HepG2 (cell line): ENCODE data around the gene RAB22A. TPM values are rescaled to one million over a fixed set of nuclear protein-coding genes. Genes with fewer than 3 reads are reported as not detected.
A peak's percentile ranks its signal among the peaks of the same experiment; 100 is the strongest.

Experiments used
- ATAC-seq: fragments of 200-7000 bp; cut with Tn5 transposase; 3 replicates; pipeline ENCODE4 v1.9.1; 2020; ENCODE audit warnings: mild to moderate bottlenecking, moderate library complexity
- BruUV-seq: library from RNA; stranded (reverse); fragments of 400-500 nt; replicated peaks from 2 replicates; lab custom pipeline; 2021; lab: Mats Ljungman, UMichigan
- CTCF ChIA-PET: fragments of 300-600 bp; formaldehyde crosslinking; extraction: SDS; loops from one replicate; lab custom pipeline; 2021; ENCODE audit warnings: low total read pairs, inconsistent platforms, low intra/inter-chr PET ratio; lab: Yijun Ruan, JAX
- POLR2A ChIA-PET: fragments of 350-600 bp; sonication (Branson Sonifier 250); formaldehyde crosslinking; loops from one replicate; lab custom pipeline; 2020; ENCODE audit warnings: antibody characterized with exemption, inconsistent platforms; lab: Yijun Ruan, JAX
- DNase-seq: peaks from one replicate; pipeline ENCODE4 v3.0.0-alpha.2; 2015; ENCODE audit warnings: low spot score
- FAIRE-seq: peaks from 3 replicates; lab custom pipeline; 2011; peaks lifted over from hg19 to GRCh38; lab: Jason Lieb, UNC
- H2AFZ ChIP-seq: one replicate; pipeline ENCODE4 v1.6.1; 2011; ENCODE audit warnings: low read length, inconsistent platforms
- H3K27ac ChIP-seq: fragments of 300-600 bp; 3 replicates; pipeline ENCODE4 v1.8.0; 2011; ENCODE audit warnings: mixed run types, mild to moderate bottlenecking, mixed read lengths, low read length, inconsistent platforms; ENCODE audit not compliant: insufficient read depth; ENCODE audit errors: extremely low read length
- H3K27me3 ChIP-seq, 2 experiments: fragments of 200-600 bp in 1 of 2; 2 replicates in 1 of 2; 3 replicates in 1 of 2; pipeline versions ENCODE4 v1.6.0 to v1.8.0; 2011; ENCODE audit warnings: low read length in 2 of 2, mild to moderate bottlenecking in 2 of 2, moderate library complexity in 2 of 2, inconsistent platforms in 1 of 2; ENCODE audit not compliant: insufficient read depth in 2 of 2, control insufficient read depth in 1 of 2
- H3K36me3 ChIP-seq, 2 experiments: fragments of 200-600 bp in 1 of 2; replicated peaks in 1 of 2; 2 replicates in 1 of 2; 3 replicates in 1 of 2; pipeline versions ENCODE4 v1.5.1 to v1.8.0; 2011; ENCODE audit warnings: low read length in 2 of 2, inconsistent platforms in 1 of 2; ENCODE audit not compliant: insufficient read depth in 2 of 2, control insufficient read depth in 1 of 2
- H3K4me1 ChIP-seq: 2 replicates; pipeline ENCODE4 v1.5.1; 2012; ENCODE audit warnings: low read length, inconsistent platforms; ENCODE audit not compliant: insufficient read depth
- H3K4me2 ChIP-seq: 2 replicates; pipeline ENCODE4 v1.6.0; 2011; ENCODE audit warnings: low read depth, low read length, inconsistent platforms
- H3K4me3 ChIP-seq, 3 experiments: fragments of 200-600 bp in 1 of 3; sonication (generic), shearing (Covaris generic) in 1 of 3; replicated peaks in 1 of 3; 2 replicates each; pipeline ENCODE4 v1.5.1; 2011 to 2016; ENCODE audit warnings: low read length in 3 of 3, inconsistent platforms in 2 of 3, low read depth in 2 of 3, mild to moderate bottlenecking in 2 of 3, control low read depth in 1 of 3, mixed read lengths in 1 of 3; ENCODE audit not compliant: insufficient read depth in 1 of 3
- H3K79me2 ChIP-seq: one replicate; pipeline ENCODE4 v1.6.1; 2011; ENCODE audit warnings: low read length, inconsistent platforms; ENCODE audit not compliant: insufficient read depth
- H3K9ac ChIP-seq: 2 replicates; pipeline ENCODE4 v1.6.0; 2011; ENCODE audit warnings: mild to moderate bottlenecking, low read depth, low read length, inconsistent platforms; ENCODE audit not compliant: insufficient read depth
- H3K9me3 ChIP-seq: 2 replicates; pipeline ENCODE4 v1.5.1; 2012; ENCODE audit warnings: mild to moderate bottlenecking, low read length
- H4K20me1 ChIP-seq: 2 replicates; pipeline ENCODE4 v1.6.0; 2011; ENCODE audit warnings: inconsistent platforms, mild to moderate bottlenecking, low read length, moderate library complexity; ENCODE audit not compliant: insufficient read depth
- CBFB ChIP-seq: sonication (generic); formaldehyde crosslinking; IDR thresholded peaks from 2 replicates; pipeline ENCODE4 v1.4.0; 2020; ENCODE audit warnings: missing genetic modification reagents
- CREM ChIP-seq, 2 experiments: sonication (generic) in 1 of 2; formaldehyde crosslinking in 1 of 2; IDR thresholded peaks; 2 replicates each; pipeline versions ENCODE4 v1.4.0 to v1.6.1; 2016 to 2020; ENCODE audit warnings: antibody characterized with exemption in 1 of 2, mild to moderate bottlenecking in 1 of 2, missing genetic modification reagents in 1 of 2
- DNMT3B ChIP-seq: conservative IDR thresholded peaks from 2 replicates; pipeline ENCODE4 v1.6.1; 2016; ENCODE audit warnings: missing biosample characterization, control low read depth
- FOSL1 ChIP-seq: sonication (generic); formaldehyde crosslinking; IDR thresholded peaks from 2 replicates; pipeline ENCODE4 v1.9.0; 2021; ENCODE audit warnings: missing genetic modification reagents, borderline replicate concordance
- KMT2A ChIP-seq: sonication (generic); formaldehyde crosslinking; IDR thresholded peaks from 2 replicates; pipeline ENCODE4 v1.4.0; 2020; ENCODE audit warnings: missing genetic modification reagents
- MAFF ChIP-seq: IDR thresholded peaks from 2 replicates; pipeline ENCODE4 v1.6.1; 2011; ENCODE audit warnings: low read depth, low read length, improper control_type of control experiment
- MLLT10 ChIP-seq: sonication (generic); formaldehyde crosslinking; IDR thresholded peaks from 2 replicates; pipeline ENCODE4 v1.4.0; 2020; ENCODE audit warnings: missing genetic modification reagents
- NFATC3 ChIP-seq: sonication (generic); formaldehyde crosslinking; IDR thresholded peaks from 2 replicates; pipeline ENCODE4 v1.5.1; 2020; ENCODE audit warnings: mild to moderate bottlenecking, missing genetic modification reagents
- POGZ ChIP-seq: sonication (generic); formaldehyde crosslinking; IDR thresholded peaks from 2 replicates; pipeline ENCODE4 v1.4.0; 2020; ENCODE audit warnings: mild to moderate bottlenecking, missing genetic modification reagents
- POLR2A ChIP-seq, 2 experiments: IDR thresholded peaks; 2 replicates each; pipeline ENCODE4 v1.6.1; 2011; ENCODE audit warnings: low read depth in 2 of 2, low read length in 2 of 2, mild to moderate bottlenecking in 1 of 2, moderate library complexity in 1 of 2; ENCODE audit not compliant: insufficient read depth in 1 of 2
- TP53 ChIP-seq: sonication (generic); formaldehyde crosslinking; conservative IDR thresholded peaks from 2 replicates; pipeline ENCODE4 v1.4.0; 2020; ENCODE audit warnings: missing genetic modification reagents
- ZBTB44 ChIP-seq: sonication (generic); formaldehyde crosslinking; IDR thresholded peaks from 2 replicates; pipeline ENCODE4 v1.4.0; 2020; ENCODE audit warnings: missing genetic modification reagents
- ZKSCAN8 ChIP-seq: IDR thresholded peaks from 2 replicates; pipeline ENCODE4 v1.6.1; 2016; ENCODE audit warnings: borderline replicate concordance, missing genetic modification reagents, missing compliant biosample characterization
- ZNF142 ChIP-seq: sonication (generic); formaldehyde crosslinking; IDR thresholded peaks from 2 replicates; pipeline ENCODE4 v1.4.0; 2020; ENCODE audit warnings: missing genetic modification reagents
- ZNF337 ChIP-seq: sonication (generic); formaldehyde crosslinking; IDR thresholded peaks from 2 replicates; pipeline ENCODE4 v1.5.1; 2020; ENCODE audit warnings: missing genetic modification reagents, low read depth, mild to moderate bottlenecking, borderline replicate concordance
- ZNF546 ChIP-seq: sonication (generic); formaldehyde crosslinking; conservative IDR thresholded peaks from 2 replicates; pipeline ENCODE4 v1.8.1; 2023; ENCODE audit warnings: mild to moderate bottlenecking, missing genetic modification reagents
- ZNF772 ChIP-seq: sonication (generic); formaldehyde crosslinking; IDR thresholded peaks from 2 replicates; pipeline ENCODE4 v1.5.0; 2020; ENCODE audit warnings: mild to moderate bottlenecking, missing genetic modification reagents
- ZSCAN20 ChIP-seq: sonication (generic); formaldehyde crosslinking; IDR thresholded peaks from 2 replicates; pipeline ENCODE4 v1.4.0; 2020; ENCODE audit warnings: missing genetic modification reagents, mild to moderate bottlenecking, borderline replicate concordance
- WGBS: methylation state at CpG from one replicate; pipeline ENCODE4 v1.1.6; 2017; ENCODE audit warnings: low lambda C conversion rate; 5-methylcytosine and 5-hydroxymethylcytosine counted together
- in situ Hi-C: cut with HindIII; loops from 2 replicates; pipeline ENCODE4 v1.10.0; 2017; ENCODE audit warnings: low pct_unique_long_range_greater_than_20kb; ENCODE audit not compliant: extremely low pct_ligation_motif_present
- intact Hi-C: fragments of 100-400 bp; cut with micrococcal nuclease; formaldehyde crosslinking; loops from one replicate; pipeline ENCODE4 v1.10.0; 2022; ENCODE audit not compliant: unreplicated experiment
- polyA plus RNA-seq, 8 experiments: library from polyadenylated mRNA; depleted of rRNA in 3 of 8; stranded (reverse) in 7 of 8; unstranded in 1 of 8; fragments of >200 nt; fragmentation: Illumina TruSeq in 4 of 8; extraction: Trizol in 4 of 8; gene quantifications; 2 replicates each; pipeline versions ENCODE4 v1.2.1 to v1.2.3, GENCODE V29; 2011 to 2016; ENCODE audit warnings: low read depth in 4 of 8, missing spikeins in 1 of 8, mixed read lengths in 1 of 8; ENCODE audit not compliant: insufficient read depth in 1 of 8
- total RNA-seq, 5 experiments: library from RNA; depleted of rRNA; stranded (reverse); fragments of >200 nt; fragmentation: Illumina TruSeq; extraction: Trizol; gene quantifications; 2 replicates each; pipeline ENCODE4 v1.2.3, GENCODE V29; 2016; ENCODE audit warnings: low read depth in 1 of 5

Gene RAB22A
- total and polyA plus RNA-seq, 2 of the 13 experiments (the other 11 are each of a cell fraction or from before 2014, with no cell fraction given), result 10.7 to 11.2 TPM

GRCh38 chr20:58388882-58389323 is 79.4 kb downstream of the RAB22A start, which contains the start of gene VAPB:
Gene VAPB (plus strand): TSS chr20:58389229. CDS start chr20:58389460, 231 bp downstream.
- Histone ChIP-seq H3K4me3 (peak within 1 kb of the TSS; percentile 77 to 95 (median 88)), H3K9me3 (no peaks in the 10 kb centered on the region), H3K4me2 (peak within 1 kb of the TSS; percentile 98), H3K27me3 (no peaks in the 10 kb centered on the region), H2AFZ (peak within 1 kb of the TSS; percentile 93), H3K27ac (peak within 1 kb of the TSS; percentile 85), H3K36me3 (peaks cover 4 to 16% of the 10 kb centered on the region in 2 experiments; a peak in 4 of 5 replicates), H3K4me1 (peaks cover 43% of the 10 kb centered on the region), H4K20me1 (0 out of 2 replicates have a peak, but pooled peaks cover 5% of the 10 kb centered on the region), H3K9ac (peak within 1 kb of the TSS; percentile 95), H3K79me2 (peaks cover 46% of the 10 kb centered on the region)
- DNase-seq (peak; percentile 95), FAIRE-seq (no peak), ATAC-seq (peak; percentile 99)
- ChIA-PET POLR2A (interaction anchor here (0.7 to 1.5 kb wide), 25 partner anchors 8 to 828 kb away, joined by 3 to 11 read pairs (median 4); partner anchors contain the start of genes ATP5F1E, PCK1 and STX16), CTCF (no interaction called here)
- intact Hi-C loops, result loop anchor here (1.0 to 5.0 kb wide), 4 partner anchors 19 to 142 kb away; partner anchors contain the start of gene RAB22A
- under 1% methylated on average over 20 of the region's 51 CpGs for WGBS
- in situ Hi-C loops, result no loop called here
- no TSS peak for BruUV-seq
- TF ChIP-seq ZBTB44 (0 out of 2 replicates have a peak, but pooled peaks have one; percentile 5), ZNF772 (CRISPR knock-in tag) (peak; percentile 91), MAFF (no peak), ZNF546 (0 out of 2 replicates have a peak, but pooled peaks have one; percentile 30), POLR2A (IDR thresholded peaks at IDR 0.05; ENCODE audit: insufficient read depth in 1 of 2, low read depth in 2 of 2, low read length in 2 of 2) (peak in 1 of 2 experiments; percentile 87; a peak in 2 of 4 replicates), ZNF142 (no peak; the same call in 1 of the 2 replicates), CBFB (peak; percentile 25; the same call in 1 of the 2 replicates), MLLT10 (CRISPR knock-in tag) (no peak), ZNF337 (CRISPR knock-in tag) (peak; percentile 51; the same call in 1 of the 2 replicates), KMT2A (peak; percentile 84), ZSCAN20 (CRISPR knock-in tag) (no peak; the same call in 1 of the 2 replicates), POGZ (peak; percentile 90), TP53 (CRISPR knock-in tag) (no peak), ZKSCAN8 (CRISPR knock-in tag) (no peak), DNMT3B (CRISPR knock-in tag) (no peak), FOSL1 (CRISPR knock-in tag) (no peak), NFATC3 (CRISPR knock-in tag) (no peak), CREM (IDR thresholded peaks at IDR 0.05) (0 out of 2 replicates have a peak, but pooled peaks have one; percentile 18), CREM (CRISPR knock-in tag; IDR thresholded peaks at IDR 0.05) (no peak)
